Mucosa of descending colon (tissue), 3 donors: Measurements from ENCODE around the gene PHF19. TPM values are rescaled to one million over a fixed set of nuclear protein-coding genes. Genes with fewer than 3 reads are reported as not detected.

Experiments
- ATAC-seq: fragments of 200-7000 bp; cut with Tn5 transposase; one replicate; pipeline ENCODE4 v1.9.1; 2020; ENCODE audit warnings: mild to moderate bottlenecking, moderate library complexity
- DNase-seq, 3 donors: peaks; one replicate each; pipeline ENCODE4 v3.0.0-alpha.2; 2020
- H3K36me3 ChIP-seq: fragments of 200-600 bp; one replicate; pipeline ENCODE4 v1.8.0; 2021; ENCODE audit warnings: low read depth, mild to moderate bottlenecking
- H3K4me1 ChIP-seq: fragments of 200-600 bp; one replicate; pipeline ENCODE4 v1.8.0; 2021; ENCODE audit warnings: low read depth, mild to moderate bottlenecking
- H3K4me3 ChIP-seq: fragments of 200-600 bp; one replicate; pipeline ENCODE4 v1.8.0; 2021; ENCODE audit warnings: mild to moderate bottlenecking
- H3K9me3 ChIP-seq: fragments of 200-600 bp; one replicate; pipeline ENCODE4 v1.8.0; 2021; ENCODE audit warnings: mild to moderate bottlenecking
- intact Hi-C, 2 donors: fragments of 100-400 bp; cut with DNase I in 1 of 2; cut with micrococcal nuclease in 1 of 2; formaldehyde crosslinking; loops; one replicate each; pipeline versions ENCODE4 v1.11.0 to v1.11.1; 2022; cut with DNase I, micrococcal nuclease
- total RNA-seq, 3 donors: library from RNA; stranded (reverse); fragmentation: NEBNext Ultra II Directional in 2 of 3; extraction: Animal tissue kit (Norgen Biotek cat#: 25700) in 2 of 3; gene quantifications; one replicate each; pipeline versions ENCODE4 v1.2.1 to v1.2.4, GENCODE V29; 2021 to 2023
- TF ChIP-seq, protein P1 (sequence below): fragments of 200-600 bp; IDR thresholded peaks from one replicate; pipeline ENCODE4 v1.8.0; 2022; ENCODE audit warnings: antibody characterized with exemption, mild to moderate bottlenecking
- donor health status: DM: no; HTN: no; CAD: no; lungs with moderate emphysema.
- donor health status: DM: no; HTN: no; CAD: no.
- donor health status: DM: no; HTN: yes; CAD: no.

The PHF19 gene
- total RNA-seq, 3 donors from 2014 or later, result 9.8 to 33.6 (median 26.6) TPM

DNA sequence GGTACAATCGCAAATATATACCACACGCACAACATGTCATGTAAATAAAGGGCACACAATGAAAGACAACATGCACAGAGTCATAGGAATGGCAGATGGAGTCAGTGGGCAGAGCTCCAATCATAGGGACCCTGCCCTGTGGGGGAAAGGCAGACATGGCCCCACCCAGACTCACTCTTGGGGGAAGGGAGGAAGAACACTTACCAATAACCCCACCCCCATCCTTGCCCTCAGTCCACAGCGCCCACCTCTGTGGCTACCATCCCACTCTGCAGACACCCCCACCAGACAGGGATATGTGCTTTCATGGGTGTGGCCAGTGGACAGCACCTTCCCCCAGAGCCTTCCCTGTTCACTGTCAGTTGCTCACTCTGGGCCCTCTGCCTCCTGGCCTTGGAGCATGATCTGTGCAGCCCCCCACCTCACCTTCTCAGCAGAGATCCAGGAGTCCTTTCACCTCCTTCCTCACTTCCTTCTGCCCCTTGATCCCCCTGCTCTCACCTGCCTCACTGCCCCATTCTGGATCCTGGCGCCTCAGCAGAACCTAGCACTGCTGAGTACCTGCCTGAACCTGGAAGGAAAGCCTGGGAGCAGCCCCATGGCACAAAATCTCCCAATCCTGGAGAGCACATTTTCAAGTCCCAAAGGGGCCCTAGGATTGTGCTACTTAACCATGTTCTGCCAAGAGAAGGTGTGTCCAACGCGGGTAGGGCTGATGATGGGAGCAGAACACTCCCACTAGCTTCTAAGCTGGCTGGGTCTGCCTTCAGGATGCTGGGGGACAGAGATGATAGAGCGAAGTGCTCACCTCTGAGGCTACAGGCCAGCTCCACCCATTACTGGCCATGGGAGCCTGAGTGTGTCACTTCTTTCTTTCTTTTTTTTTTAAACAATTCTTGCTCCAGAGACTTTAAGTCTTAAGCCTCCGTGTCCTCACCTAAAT is 1.5 kb upstream of the PHF19 start:
- Histone ChIP-seq H3K9me3 (no peaks in the 10 kb centered on the region), H3K4me1 (peaks cover 5% of the 10 kb centered on the region), H3K36me3 (no peaks in the 10 kb centered on the region), H3K4me3 (no peak overlapping the region)
- no peak for DNase-seq
- intact Hi-C loops, result loop anchor here (5.0 kb wide), 1 partner anchor 59 kb away; no protein-coding TSS in a partner anchor
- TF ChIP-seq, protein P1, sequence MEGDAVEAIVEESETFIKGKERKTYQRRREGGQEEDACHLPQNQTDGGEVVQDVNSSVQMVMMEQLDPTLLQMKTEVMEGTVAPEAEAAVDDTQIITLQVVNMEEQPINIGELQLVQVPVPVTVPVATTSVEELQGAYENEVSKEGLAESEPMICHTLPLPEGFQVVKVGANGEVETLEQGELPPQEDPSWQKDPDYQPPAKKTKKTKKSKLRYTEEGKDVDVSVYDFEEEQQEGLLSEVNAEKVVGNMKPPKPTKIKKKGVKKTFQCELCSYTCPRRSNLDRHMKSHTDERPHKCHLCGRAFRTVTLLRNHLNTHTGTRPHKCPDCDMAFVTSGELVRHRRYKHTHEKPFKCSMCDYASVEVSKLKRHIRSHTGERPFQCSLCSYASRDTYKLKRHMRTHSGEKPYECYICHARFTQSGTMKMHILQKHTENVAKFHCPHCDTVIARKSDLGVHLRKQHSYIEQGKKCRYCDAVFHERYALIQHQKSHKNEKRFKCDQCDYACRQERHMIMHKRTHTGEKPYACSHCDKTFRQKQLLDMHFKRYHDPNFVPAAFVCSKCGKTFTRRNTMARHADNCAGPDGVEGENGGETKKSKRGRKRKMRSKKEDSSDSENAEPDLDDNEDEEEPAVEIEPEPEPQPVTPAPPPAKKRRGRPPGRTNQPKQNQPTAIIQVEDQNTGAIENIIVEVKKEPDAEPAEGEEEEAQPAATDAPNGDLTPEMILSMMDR, result no peak
- ATAC-seq, result peak; percentile 2

GRCh38 chr9:120877276-120878034 is 467 bp upstream of the PHF19 start:
- Histone ChIP-seq H3K4me3 (peak overlapping the region; percentile 50), H3K36me3 (no peaks in the 10 kb centered on the region), H3K4me1 (peaks cover 5% of the 10 kb centered on the region), H3K9me3 (no peaks in the 10 kb centered on the region)
- peak; percentile 68 to 82 (median 78) for DNase-seq
- TF ChIP-seq, protein P1, result no peak
- intact Hi-C loops, result loop anchor here (5.0 kb wide), 1 partner anchor 60 kb away; no protein-coding TSS in a partner anchor
- peak; percentile 44 for ATAC-seq

GRCh38 chr9:120875954-120876841 is 790 bp downstream of the PHF19 start:
- ATAC-seq, result peak; percentile 82
- TF ChIP-seq, protein P1, result no peak
- Histone ChIP-seq H3K36me3 (no peaks in the 10 kb centered on the region), H3K4me1 (peaks cover 5% of the 10 kb centered on the region), H3K9me3 (no peaks in the 10 kb centered on the region), H3K4me3 (peak overlapping the region; percentile 50)
- peak; percentile 83 to 92 (median 90) for DNase-seq
- intact Hi-C loops, result loop anchor here (5.0 kb wide), 1 partner anchor 61 kb away; no protein-coding TSS in a partner anchor

DNA sequence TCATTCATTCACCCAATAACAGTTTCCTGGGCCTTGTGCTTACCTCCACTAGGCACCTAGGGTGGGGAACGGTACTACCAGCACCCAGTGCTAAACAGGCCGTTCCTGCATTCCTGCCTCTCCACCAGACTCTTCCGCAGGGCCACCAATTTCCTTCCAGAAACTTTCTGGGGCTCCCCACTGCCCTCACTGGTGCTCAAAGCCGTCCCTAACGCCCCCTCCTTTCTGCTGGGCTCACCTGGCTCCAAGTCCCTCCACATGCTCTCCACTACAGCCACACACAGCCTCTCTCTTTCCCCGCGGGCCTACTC is 1.4 kb downstream of the PHF19 start:
- Histone ChIP-seq H3K36me3 (no peaks in the 10 kb centered on the region), H3K9me3 (no peaks in the 10 kb centered on the region), H3K4me1 (peaks cover 5% of the 10 kb centered on the region), H3K4me3 (no peak overlapping the region)
- TF ChIP-seq, protein P1, result no peak
- DNase-seq (no peak), ATAC-seq (no peak)
- intact Hi-C loops, result loop anchor here (5.0 kb wide), 1 partner anchor 62 kb away; no protein-coding TSS in a partner anchor

- peaks cover 5% of the 10 kb centered on the region for H3K4me1 ChIP-seq
Observed at GRCh38 chr9:120875195-120875565, 1.8 kb downstream of the PHF19 start.

More at GRCh38 chr9:120875195-120875565, 1.8 kb downstream of the PHF19 start:
- intact Hi-C loops, result loop anchor here (5.0 kb wide), 1 partner anchor 62 kb away; no protein-coding TSS in a partner anchor
- ATAC-seq (no peak), DNase-seq (no peak)
- no peaks in the 10 kb centered on the region for H3K9me3 ChIP-seq
- TF ChIP-seq, protein P1, result no peak
- no peaks in the 10 kb centered on the region for H3K36me3 ChIP-seq
- no peak overlapping the region for H3K4me3 ChIP-seq
